Activated CD8-positive, alpha-beta T cell treated with anti-CD3 and anti-CD28 coated beads for 36 hours (primary cell): ENCODE measurements around the gene BCOR. TPM values are rescaled to one million over a fixed set of nuclear protein-coding genes. Genes with fewer than 3 reads are reported as not detected.

Experiments used
- ATAC-seq: fragments of 200-7000 bp; cut with Tn5 transposase; one replicate; pipeline ENCODE4 v1.10.0; 2021; ENCODE audit warnings: mild to moderate bottlenecking, moderate library complexity
- CTCF ChIA-PET: fragments of 350-600 bp; sonication (Branson Sonifier 250); formaldehyde crosslinking; loops from one replicate; lab custom pipeline; 2021; ENCODE audit warnings: antibody characterized with exemption; lab: Charles Lee
- POLR2A ChIA-PET: fragments of 350-600 bp; sonication (Branson Sonifier 250); formaldehyde crosslinking; loops from one replicate; lab custom pipeline; 2021; ENCODE audit warnings: antibody characterized with exemption; lab: Charles Lee
- DNase-seq: peaks from one replicate; pipeline ENCODE4 v3.0.0-alpha.2; 2020
- H3K27ac Mint-ChIP-seq: one replicate; pipeline ENCODE4 v1.8.0; 2021; ENCODE audit warnings: mild to moderate bottlenecking, mixed read lengths
- H3K27me3 Mint-ChIP-seq: one replicate; pipeline ENCODE4 v1.8.0; 2021; ENCODE audit warnings: mixed read lengths
- H3K36me3 Mint-ChIP-seq: one replicate; pipeline ENCODE4 v1.8.0; 2021; ENCODE audit warnings: low read depth, mixed read lengths
- H3K4me1 Mint-ChIP-seq: one replicate; pipeline ENCODE4 v1.8.0; 2021; ENCODE audit warnings: low read depth, mixed read lengths
- H3K4me3 Mint-ChIP-seq: one replicate; pipeline ENCODE4 v1.8.0; 2021; ENCODE audit warnings: mild to moderate bottlenecking, moderate library complexity, mixed read lengths
- H3K9me3 Mint-ChIP-seq: one replicate; pipeline ENCODE4 v1.8.0; 2021; ENCODE audit warnings: mixed read lengths
- intact Hi-C: fragments of 100-400 bp; cut with micrococcal nuclease; formaldehyde crosslinking; loops from one replicate; pipeline ENCODE4 v1.10.0; 2022
- total RNA-seq, 2 experiments: library from RNA; stranded (reverse); gene quantifications; one replicate each; pipeline ENCODE4 v1.2.3, GENCODE V29; 2021
- TF ChIP-seq, protein P1 (sequence below): fragments of 200-600 bp; IDR thresholded peaks from one replicate; pipeline ENCODE4 v1.8.0; 2022; ENCODE audit warnings: antibody characterized with exemption, mild to moderate bottlenecking

Gene BCOR
- total RNA-seq, 2 experiments from 2014 or later, result 38.3 to 39.6 TPM

DNA sequence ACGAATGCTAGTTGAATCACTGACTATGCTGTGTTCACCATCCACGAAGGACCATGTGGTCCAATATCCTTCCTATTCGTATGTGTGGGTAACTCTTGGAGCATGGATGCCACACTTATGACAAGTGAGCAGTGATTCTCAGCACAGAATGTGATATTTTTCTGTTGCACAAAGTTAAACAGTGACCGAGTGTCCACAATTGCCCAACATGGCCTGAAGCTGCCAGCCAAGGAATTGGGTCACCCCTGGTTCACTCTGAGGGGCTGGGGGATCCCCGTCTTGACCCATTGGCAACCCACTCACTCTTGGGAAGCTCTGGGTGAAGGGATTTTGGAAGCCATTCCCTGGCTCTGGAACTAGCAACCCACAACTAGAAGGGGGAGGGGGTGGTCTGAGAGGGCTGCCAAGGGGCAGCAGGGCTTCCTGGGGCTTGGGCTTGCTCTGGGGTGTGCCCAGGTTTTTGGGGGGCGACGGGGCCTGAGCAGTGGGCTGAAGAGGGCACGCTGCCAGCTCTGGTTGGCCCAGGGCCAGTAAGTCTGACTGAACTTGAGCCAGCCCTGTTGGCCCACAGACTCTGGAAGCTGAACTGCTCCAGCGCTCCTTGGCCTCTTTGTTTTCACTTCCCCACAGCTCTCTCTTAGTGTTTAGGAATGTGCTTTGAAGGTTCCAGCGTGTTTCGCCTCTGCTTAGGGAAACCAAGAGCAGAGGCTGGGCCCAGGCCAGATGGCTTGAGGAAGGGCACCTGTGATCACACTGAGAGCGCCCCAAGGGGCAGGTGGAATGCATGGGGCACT, 43.1 kb upstream of the BCOR start:
- Mint-ChIP-seq H3K9me3 (no peaks in the 10 kb centered on the region), H3K27ac (no peak overlapping the region), H3K4me1 (no peaks in the 10 kb centered on the region), H3K36me3 (no peaks in the 10 kb centered on the region), H3K4me3 (no peak overlapping the region), H3K27me3 (no peaks in the 10 kb centered on the region)
- ATAC-seq (no peak), DNase-seq (no peak)
- TF ChIP-seq, protein P1, sequence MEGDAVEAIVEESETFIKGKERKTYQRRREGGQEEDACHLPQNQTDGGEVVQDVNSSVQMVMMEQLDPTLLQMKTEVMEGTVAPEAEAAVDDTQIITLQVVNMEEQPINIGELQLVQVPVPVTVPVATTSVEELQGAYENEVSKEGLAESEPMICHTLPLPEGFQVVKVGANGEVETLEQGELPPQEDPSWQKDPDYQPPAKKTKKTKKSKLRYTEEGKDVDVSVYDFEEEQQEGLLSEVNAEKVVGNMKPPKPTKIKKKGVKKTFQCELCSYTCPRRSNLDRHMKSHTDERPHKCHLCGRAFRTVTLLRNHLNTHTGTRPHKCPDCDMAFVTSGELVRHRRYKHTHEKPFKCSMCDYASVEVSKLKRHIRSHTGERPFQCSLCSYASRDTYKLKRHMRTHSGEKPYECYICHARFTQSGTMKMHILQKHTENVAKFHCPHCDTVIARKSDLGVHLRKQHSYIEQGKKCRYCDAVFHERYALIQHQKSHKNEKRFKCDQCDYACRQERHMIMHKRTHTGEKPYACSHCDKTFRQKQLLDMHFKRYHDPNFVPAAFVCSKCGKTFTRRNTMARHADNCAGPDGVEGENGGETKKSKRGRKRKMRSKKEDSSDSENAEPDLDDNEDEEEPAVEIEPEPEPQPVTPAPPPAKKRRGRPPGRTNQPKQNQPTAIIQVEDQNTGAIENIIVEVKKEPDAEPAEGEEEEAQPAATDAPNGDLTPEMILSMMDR, result no peak
- POLR2A ChIA-PET, result no interaction called here
- CTCF ChIA-PET, result interaction anchor here (0.6 to 1.5 kb wide), 2 partner anchors 25 to 320 kb away, joined by 3 read pairs; no protein-coding TSS in a partner anchor
- intact Hi-C loops, result no loop called here

DNA sequence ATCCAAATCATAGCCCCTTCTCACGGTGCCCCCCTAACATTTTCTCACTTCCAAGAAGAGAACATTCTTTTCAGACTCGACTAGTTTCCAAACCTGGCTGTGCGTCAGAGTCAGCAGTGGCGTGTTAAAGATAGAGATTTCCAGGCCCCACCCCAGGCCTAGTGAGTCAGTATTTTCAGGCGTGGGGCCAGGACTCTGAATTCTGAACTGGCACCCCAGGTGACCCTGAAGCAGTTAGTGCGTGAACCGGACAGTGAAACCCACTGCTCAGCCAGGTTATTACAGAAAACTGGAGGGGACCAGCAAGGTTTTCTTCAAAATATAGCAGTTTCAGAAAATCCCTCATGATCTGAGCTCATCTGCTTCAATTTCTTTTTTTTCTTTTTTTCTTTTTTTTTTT, 35.0 kb upstream of the BCOR start:
- no peaks in the 10 kb centered on the region for H3K9me3 Mint-ChIP-seq
- CTCF ChIA-PET, result no interaction called here
- POLR2A ChIA-PET, result no interaction called here

DNA sequence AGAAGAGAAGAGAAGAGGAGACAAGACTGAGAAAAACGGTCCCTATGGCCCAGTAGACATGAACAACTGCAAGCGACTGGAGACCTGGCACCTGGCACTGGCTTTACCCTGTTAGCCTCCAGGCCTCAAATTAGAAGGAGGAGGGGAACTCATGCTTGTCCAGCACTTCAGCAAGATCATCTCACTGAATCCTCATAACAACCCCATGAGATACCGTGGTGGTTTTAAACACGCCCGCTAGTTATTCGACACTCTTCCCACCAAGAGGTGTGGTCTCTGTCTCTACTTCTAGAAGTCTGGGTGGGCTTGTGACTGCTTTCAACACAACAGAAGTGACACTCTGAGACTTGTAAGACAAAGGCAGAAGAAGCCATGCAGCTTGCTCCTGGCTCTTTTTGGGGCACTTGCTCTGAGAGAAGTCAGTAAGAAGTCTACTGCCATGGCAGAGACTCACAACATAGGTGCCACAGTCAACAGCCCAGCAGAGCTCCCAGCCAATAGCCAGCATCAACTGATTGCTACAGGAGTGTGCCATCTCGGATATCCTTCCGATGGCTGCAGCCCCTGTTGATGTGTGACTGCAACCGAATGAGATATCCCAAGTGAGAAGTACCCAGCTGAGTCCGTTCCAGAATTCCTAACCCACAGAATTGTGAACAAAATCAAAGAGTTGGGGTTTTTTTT, 34.0 kb upstream of the BCOR start:
- TF ChIP-seq, protein P1, result no peak
- DNase-seq (no peak), ATAC-seq (no peak)
- H3K9me3 Mint-ChIP-seq, result no peaks in the 10 kb centered on the region
- H3K36me3 Mint-ChIP-seq, result no peaks in the 10 kb centered on the region
- no peaks in the 10 kb centered on the region for H3K27me3 Mint-ChIP-seq
- H3K4me1 Mint-ChIP-seq, result peaks cover 4% of the 10 kb centered on the region
- intact Hi-C loops, result no loop called here
- CTCF ChIA-PET, result no interaction called here
- POLR2A ChIA-PET, result no interaction called here
- H3K4me3 Mint-ChIP-seq, result no peak overlapping the region
- H3K27ac Mint-ChIP-seq, result no peak overlapping the region

More for the DNA sequence above, 35.0 kb upstream of the BCOR start:
- H3K4me1 Mint-ChIP-seq, result no peaks in the 10 kb centered on the region
- intact Hi-C loops, result no loop called here
- no peak for DNase-seq
- H3K4me3 Mint-ChIP-seq, result no peak overlapping the region
- TF ChIP-seq, protein P1, result no peak
- H3K36me3 Mint-ChIP-seq, result no peaks in the 10 kb centered on the region
- H3K27ac Mint-ChIP-seq, result no peak overlapping the region
- ATAC-seq, result no peak
- no peaks in the 10 kb centered on the region for H3K27me3 Mint-ChIP-seq

DNA sequence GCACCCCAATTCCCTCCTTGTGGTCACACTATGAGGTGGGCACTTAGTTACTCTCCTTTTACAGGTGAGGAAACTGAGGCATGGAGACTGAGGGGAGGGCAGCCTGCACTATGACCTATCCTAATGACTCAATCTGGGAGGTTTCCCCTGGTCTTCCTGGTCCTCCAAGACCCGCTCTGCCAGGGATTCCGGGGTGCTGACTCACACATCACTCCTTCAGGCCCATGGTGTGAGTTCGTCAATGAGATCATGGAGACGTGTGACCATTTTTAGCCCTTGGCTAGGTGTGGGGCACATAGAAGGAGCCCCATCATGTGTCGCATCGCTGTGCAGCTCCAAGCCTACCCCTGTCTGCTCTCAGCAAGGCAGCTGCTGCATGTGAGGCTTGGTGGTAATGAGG, 32.4 kb upstream of the BCOR start:
- Mint-ChIP-seq H3K9me3 (no peaks in the 10 kb centered on the region), H3K27ac (no peak overlapping the region), H3K36me3 (no peaks in the 10 kb centered on the region), H3K4me3 (no peak overlapping the region), H3K27me3 (no peaks in the 10 kb centered on the region), H3K4me1 (peaks cover 7% of the 10 kb centered on the region)
- ChIA-PET CTCF (no interaction called here), POLR2A (no interaction called here)
- TF ChIP-seq, protein P1, result no peak
- no peak for ATAC-seq
- intact Hi-C loops, result no loop called here
- no peak for DNase-seq

DNA sequence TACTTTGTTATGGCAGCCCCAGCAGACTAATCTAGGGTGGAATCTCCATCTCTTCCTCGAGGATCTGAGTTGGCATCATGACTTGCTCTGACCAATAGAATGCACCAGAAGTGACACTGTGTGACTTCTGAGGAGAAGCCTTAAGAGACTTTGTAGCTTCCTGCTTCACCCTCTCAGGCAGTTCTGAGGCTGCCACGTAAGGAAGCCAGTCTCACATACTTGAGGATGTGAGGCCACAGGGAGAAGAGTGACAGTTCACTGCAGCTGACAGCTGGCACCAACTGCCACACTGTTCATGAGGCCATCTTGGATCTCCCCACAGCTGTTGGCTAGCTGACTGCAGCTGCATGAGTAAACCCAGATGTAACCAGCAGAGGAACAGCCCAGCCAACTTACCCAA, 29.3 kb upstream of the BCOR start:
- ATAC-seq, result peak; percentile 91
- DNase-seq, result peak; percentile 54
- intact Hi-C loops, result no loop called here
- CTCF ChIA-PET, result interaction anchor here (0.9 kb wide), 1 partner anchor 41 kb away, joined by 3 read pairs; no protein-coding TSS in a partner anchor
- Mint-ChIP-seq H3K27ac (peak overlapping the region; percentile 58), H3K27me3 (no peaks in the 10 kb centered on the region), H3K9me3 (no peaks in the 10 kb centered on the region), H3K36me3 (no peaks in the 10 kb centered on the region), H3K4me1 (peaks cover 7% of the 10 kb centered on the region), H3K4me3 (no peak overlapping the region)
- TF ChIP-seq, protein P1, result no peak
- POLR2A ChIA-PET, result no interaction called here
